Hypothalamus (tissue), 51 donors: ENCODE measurements around the gene CHD6.
A peak's percentile ranks its signal among the peaks of the same experiment; 100 is the strongest.
"Not testable (repeated sequence)": the region's sequence is repeated elsewhere in the genome, so short reads cannot be mapped to it uniquely, and the experiment has no call there.

Experiments
- DNase-seq, 51 donors: peaks; one replicate each; lab custom pipeline; 2025; lab: John Stamatoyannopoulos, UW

The CHD6 gene

GRCh38 chr20:41544472-41544871 lies 73.7 kb downstream of the CHD6 start:
- no peak for DNase-seq

GRCh38 chr20:41540918-41541317 lies 77.3 kb downstream of the CHD6 start:
- DNase-seq = no peak

- no peak for DNase-seq
Observed at GRCh38 chr20:41540459-41540858, 77.7 kb downstream of the CHD6 start.

- DNase-seq = no peak
Observed at GRCh38 chr20:41538810-41539596, 79.2 kb downstream of the CHD6 start.

GRCh38 chr20:41537865-41538264 lies 80.3 kb downstream of the CHD6 start:
- no peak for DNase-seq

- not testable (repeated sequence) for DNase-seq
Observed at GRCh38 chr20:41535551-41535950, 82.6 kb downstream of the CHD6 start.

- no peak for DNase-seq
Observed at GRCh38 chr20:41534842-41535241, 83.3 kb downstream of the CHD6 start.

GRCh38 chr20:41534170-41534569 lies 84.0 kb downstream of the CHD6 start:
- DNase-seq = no peak

GRCh38 chr20:41533537-41534136 lies 84.5 kb downstream of the CHD6 start:
- DNase-seq = no peak

- no peak for DNase-seq
Observed at GRCh38 chr20:41532935-41533334, 85.2 kb downstream of the CHD6 start.

- DNase-seq = no peak
Observed at GRCh38 chr20:41531518-41532275, 86.5 kb downstream of the CHD6 start.

- DNase-seq = no peak
Observed at GRCh38 chr20:41530923-41531322, 87.3 kb downstream of the CHD6 start.

- DNase-seq = peak in 2 of 51 donors; percentile 4 to 32
Observed at GRCh38 chr20:41526327-41526726, 91.8 kb downstream of the CHD6 start.

- peak in 24 of 51 donors; percentile 7 to 76 (median 28) for DNase-seq
Observed at GRCh38 chr20:41524980-41525613, 93.1 kb downstream of the CHD6 start.

GRCh38 chr20:41523857-41524256 lies 94.3 kb downstream of the CHD6 start:
- DNase-seq = no peak

GRCh38 chr20:41513829-41514228 lies 104.3 kb downstream of the CHD6 start:
- no peak for DNase-seq

GRCh38 chr20:41512624-41513023 lies 105.6 kb downstream of the CHD6 start:
- DNase-seq = no peak

- no peak for DNase-seq
Observed at GRCh38 chr20:41510847-41511450, 107.2 kb downstream of the CHD6 start.

- peak in 4 of 51 donors; percentile 1 to 2 (median 2) for DNase-seq
Observed at GRCh38 chr20:41510224-41510623, 108.0 kb downstream of the CHD6 start.

GRCh38 chr20:41509316-41510200 lies 108.6 kb downstream of the CHD6 start:
- DNase-seq = peak in 2 of 51 donors; percentile 6
